Karpas-422 (cell line): Measurements from ENCODE around the gene ZMAT5. TPM values are rescaled to one million over a fixed set of nuclear protein-coding genes. Genes with fewer than 3 reads are reported as not detected.
A peak's percentile ranks its signal among the peaks of the same experiment; 100 is the strongest.

Experiments used
- DNase-seq: peaks from one replicate; pipeline ENCODE4 v3.0.0-alpha.2; 2015
- H2AFZ ChIP-seq: fragments of 200-600 bp; sonication (generic); 2 replicates; pipeline ENCODE4 v1.6.1; 2014; ENCODE audit warnings: antibody characterized with exemption, low read length, mixed read lengths
- H3K27ac ChIP-seq: fragments of 200-600 bp; sonication (generic); 2 replicates; pipeline ENCODE4 v1.5.1; 2014; ENCODE audit warnings: mild to moderate bottlenecking, low read length, moderate library complexity
- H3K27me3 ChIP-seq: fragments of 200-600 bp; sonication (generic); 2 replicates; pipeline ENCODE4 v1.6.1; 2014; ENCODE audit warnings: low read length, mixed read lengths
- H3K36me3 ChIP-seq: fragments of 200-600 bp; sonication (generic); 2 replicates; pipeline ENCODE4 v1.6.1; 2014; ENCODE audit warnings: low read length, mixed read lengths; ENCODE audit not compliant: insufficient read depth
- H3K4me1 ChIP-seq: fragments of 200-600 bp; sonication (generic); 2 replicates; pipeline ENCODE4 v1.6.1; 2014; ENCODE audit warnings: mild to moderate bottlenecking, low read length, mixed read lengths
- H3K4me2 ChIP-seq: fragments of 200-600 bp; sonication (generic); 2 replicates; pipeline ENCODE4 v1.6.1; 2014; ENCODE audit warnings: low read length, low read depth, mild to moderate bottlenecking; ENCODE audit not compliant: poor library complexity, severe bottlenecking
- H3K4me3 ChIP-seq: fragments of 200-600 bp; sonication (generic); 2 replicates; pipeline ENCODE4 v1.5.1; 2014; ENCODE audit warnings: mild to moderate bottlenecking, antibody characterized with exemption, low read length, mixed read lengths
- H3K79me2 ChIP-seq: fragments of 200-600 bp; sonication (generic); 2 replicates; pipeline ENCODE4 v1.6.1; 2014; ENCODE audit warnings: mild to moderate bottlenecking, low read length, mixed read lengths
- H3K9ac ChIP-seq: fragments of 200-600 bp; sonication (generic); 2 replicates; pipeline ENCODE4 v1.6.0; 2014; ENCODE audit warnings: low read length
- H3K9me2 ChIP-seq: fragments of 200-600 bp; sonication (generic), shearing (Covaris generic); replicated peaks from 2 replicates; pipeline ENCODE4 v1.6.0; 2014; ENCODE audit warnings: mild to moderate bottlenecking, low read length, moderate library complexity; ENCODE audit not compliant: insufficient read depth
- H3K9me3 ChIP-seq: fragments of 300-700, 200-600 bp; sonication (generic); 2 replicates; pipeline ENCODE4 v1.6.1; 2014; ENCODE audit warnings: low read length, mixed read lengths
- H4K20me1 ChIP-seq: fragments of 200-600 bp; sonication (generic); 2 replicates; pipeline ENCODE4 v1.6.1; 2014; ENCODE audit warnings: mild to moderate bottlenecking, antibody characterized with exemption, low read length, low read depth; ENCODE audit not compliant: insufficient read depth
- total RNA-seq: library from RNA; depleted of rRNA; stranded (reverse); fragments of >200 nt; shearing (Covaris generic); gene quantifications from 2 replicates; pipeline ENCODE4 v1.2.3, GENCODE V29; 2014; ENCODE audit warnings: low replicate concordance; rRNA removed

Gene ZMAT5, protein sequence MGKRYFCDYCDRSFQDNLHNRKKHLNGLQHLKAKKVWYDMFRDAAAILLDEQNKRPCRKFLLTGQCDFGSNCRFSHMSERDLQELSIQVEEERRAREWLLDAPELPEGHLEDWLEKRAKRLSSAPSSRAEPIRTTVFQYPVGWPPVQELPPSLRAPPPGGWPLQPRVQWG
- 16.1 and 22.4 TPM in 2 replicates for total RNA-seq

- Histone ChIP-seq H4K20me1 (no peaks in the 10 kb centered on the region), H3K9ac (peak within 1 kb of the TSS; percentile 87), H3K4me3 (peak within 1 kb of the TSS; percentile 88), H3K27ac (peak within 1 kb of the TSS; percentile 30; the same call in 1 of the 2 replicates), H3K9me2 (no peaks in the 10 kb centered on the region), H3K36me3 (peaks cover 8% of the 10 kb centered on the region), H3K27me3 (no peaks in the 10 kb centered on the region), H3K4me1 (peaks cover 15% of the 10 kb centered on the region), H2AFZ (peak within 1 kb of the TSS; percentile 92; the same call in 1 of the 2 replicates), H3K9me3 (no peaks in the 10 kb centered on the region), H3K4me2 (peak within 1 kb of the TSS; percentile 85), H3K79me2 (peaks cover 26% of the 10 kb centered on the region)
- peak; percentile 99 for DNase-seq
Measured at GRCh38 chr22:29766632-29767170, at the start of gene ZMAT5. Gene ZMAT5 (minus strand): TSS chr22:29767007. CDS start chr22:29748544, 18,463 bp downstream.

DNA sequence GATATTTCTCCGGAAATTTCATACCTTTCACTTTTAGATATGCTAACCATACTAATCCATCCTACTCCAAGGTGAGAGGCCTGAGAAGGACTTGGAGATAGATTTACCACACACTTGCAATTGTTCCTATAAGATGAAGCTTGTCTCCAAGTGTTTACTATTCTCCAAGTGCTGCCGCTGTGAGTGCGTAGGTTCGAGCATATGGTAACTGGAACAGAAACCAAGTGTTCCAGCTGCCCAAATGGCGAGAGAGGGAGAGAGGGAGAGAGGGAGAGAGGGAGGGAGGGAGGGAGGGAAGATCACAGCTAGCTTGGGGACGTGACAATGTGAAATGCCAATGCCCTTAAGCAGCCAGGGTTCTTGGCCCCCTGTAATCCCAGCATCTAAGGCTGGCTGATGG is 49.7 kb upstream of the ZMAT5 start:
- Histone ChIP-seq H3K4me2 (no peak overlapping the region), H3K9me2 (no peaks in the 10 kb centered on the region)

DNA sequence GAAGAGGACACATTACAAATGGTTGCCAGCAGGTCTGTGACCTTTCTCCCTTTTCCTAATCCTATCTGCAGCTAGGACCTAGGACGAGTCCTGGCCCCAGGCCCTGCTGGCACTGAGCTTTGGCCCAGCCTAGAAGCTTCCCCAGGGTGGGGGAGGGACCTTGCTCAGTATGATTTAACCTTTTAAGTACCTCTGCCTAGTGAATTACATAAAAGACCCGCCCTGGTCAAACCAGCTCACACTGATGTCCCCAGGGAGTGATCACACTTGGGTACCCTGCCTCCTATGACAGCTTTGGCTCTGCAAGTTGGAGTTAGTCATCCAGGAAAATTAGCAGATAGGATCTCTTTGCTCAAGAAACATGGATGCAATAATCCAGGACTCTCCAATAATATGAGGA is 49.3 kb upstream of the ZMAT5 start:
- Histone ChIP-seq H3K27ac (no peak overlapping the region), H4K20me1 (no peaks in the 10 kb centered on the region), H3K27me3 (no peaks in the 10 kb centered on the region), H3K4me3 (no peak overlapping the region), H3K9me2 (no peaks in the 10 kb centered on the region), H3K79me2 (no peaks in the 10 kb centered on the region), H2AFZ (no peak overlapping the region), H3K9me3 (no peaks in the 10 kb centered on the region), H3K9ac (no peak overlapping the region), H3K4me2 (no peak overlapping the region), H3K4me1 (no peaks in the 10 kb centered on the region), H3K36me3 (peaks cover 13% of the 10 kb centered on the region; the same call in 1 of the 2 replicates)
- DNase-seq = no peak

More for the DNA sequence above, 49.7 kb upstream of the ZMAT5 start:
- Histone ChIP-seq H3K27me3 (no peaks in the 10 kb centered on the region), H3K36me3 (peaks cover 16% of the 10 kb centered on the region; the same call in 1 of the 2 replicates), H3K9me3 (no peaks in the 10 kb centered on the region), H3K4me3 (no peak overlapping the region), H3K79me2 (no peaks in the 10 kb centered on the region), H3K9ac (no peak overlapping the region), H2AFZ (no peak overlapping the region), H3K27ac (no peak overlapping the region), H3K4me1 (peaks cover 4% of the 10 kb centered on the region), H4K20me1 (no peaks in the 10 kb centered on the region)
- no peak for DNase-seq

DNA sequence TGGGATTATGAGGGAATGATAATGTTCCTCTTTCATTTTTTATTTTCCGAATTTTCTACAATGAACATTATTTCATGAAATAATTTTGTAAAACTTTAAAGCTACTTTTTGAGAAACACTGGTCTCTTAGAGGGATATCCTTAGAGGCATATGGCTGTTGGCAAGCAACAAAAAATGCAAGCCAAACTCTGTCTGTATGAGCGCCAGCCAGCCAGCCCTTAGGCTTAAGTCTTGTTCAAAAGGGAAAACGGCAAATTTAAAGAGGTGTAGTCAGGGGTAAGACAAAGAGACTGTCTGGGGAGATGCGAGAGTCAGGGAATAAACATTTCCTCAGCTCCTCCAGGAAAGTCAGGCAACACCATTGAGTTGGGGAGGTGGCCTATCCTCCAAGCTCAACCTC is 48.8 kb upstream of the ZMAT5 start:
- no peak overlapping the region for H3K4me3 ChIP-seq
- no peak overlapping the region for H3K4me2 ChIP-seq
- no peaks in the 10 kb centered on the region for H3K27me3 ChIP-seq
- H3K4me1 ChIP-seq = no peaks in the 10 kb centered on the region
- no peaks in the 10 kb centered on the region for H3K9me3 ChIP-seq
- H4K20me1 ChIP-seq = no peaks in the 10 kb centered on the region
- H3K36me3 ChIP-seq = peaks cover 9% of the 10 kb centered on the region; the same call in 1 of the 2 replicates
- no peak overlapping the region for H3K27ac ChIP-seq
- no peak overlapping the region for H2AFZ ChIP-seq
- H3K9me2 ChIP-seq = no peaks in the 10 kb centered on the region
- no peak overlapping the region for H3K9ac ChIP-seq
- H3K79me2 ChIP-seq = no peaks in the 10 kb centered on the region
- DNase-seq = no peak

DNA sequence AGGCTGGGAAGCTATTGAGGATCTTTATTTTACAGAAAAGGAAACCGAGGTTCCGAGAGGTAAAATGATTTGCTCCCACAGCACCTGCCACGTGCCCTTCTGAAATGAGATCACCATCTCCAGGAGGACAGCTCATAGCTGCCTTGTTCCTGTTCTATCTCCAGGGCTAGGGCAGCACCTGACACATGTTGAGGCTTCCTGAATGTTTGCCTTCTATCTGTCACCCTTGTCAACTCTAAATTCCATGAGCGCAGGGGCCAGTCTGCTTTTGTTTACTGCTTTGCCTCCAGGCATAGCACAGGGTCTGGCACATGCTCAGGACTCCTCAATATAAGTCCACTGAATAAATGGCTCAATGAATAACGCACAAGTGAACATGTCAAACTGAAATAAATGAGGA is 47.2 kb upstream of the ZMAT5 start:
- H3K9me3 ChIP-seq = no peaks in the 10 kb centered on the region

DNA sequence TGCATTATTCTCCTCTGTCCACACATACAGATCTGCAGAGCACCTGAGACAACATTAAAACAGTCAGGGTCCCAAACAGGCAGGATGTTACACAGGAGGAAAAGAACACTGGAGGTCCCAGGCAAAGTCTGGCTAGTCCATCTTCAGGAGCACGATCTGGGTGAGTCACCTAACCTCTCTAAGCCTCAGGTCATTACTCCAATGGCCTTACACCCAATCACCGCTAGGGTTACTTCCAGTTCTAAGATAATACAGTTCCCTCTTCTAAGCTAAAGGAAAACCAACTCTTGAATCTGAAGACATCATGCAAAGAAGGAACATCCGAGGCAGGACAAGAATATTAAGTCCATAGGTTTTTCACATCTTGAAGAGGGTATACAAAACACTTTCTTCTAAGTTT is 46.8 kb upstream of the ZMAT5 start:
- no peaks in the 10 kb centered on the region for H3K79me2 ChIP-seq
- H4K20me1 ChIP-seq = no peaks in the 10 kb centered on the region
- H3K36me3 ChIP-seq = peaks cover 9% of the 10 kb centered on the region; the same call in 1 of the 2 replicates
- no peak overlapping the region for H3K4me3 ChIP-seq
- no peaks in the 10 kb centered on the region for H3K9me3 ChIP-seq
- H3K9me2 ChIP-seq = no peaks in the 10 kb centered on the region
- H3K27ac ChIP-seq = no peak overlapping the region
- H2AFZ ChIP-seq = no peak overlapping the region
- H3K27me3 ChIP-seq = no peaks in the 10 kb centered on the region
- no peaks in the 10 kb centered on the region for H3K4me1 ChIP-seq
- H3K9ac ChIP-seq = no peak overlapping the region
- H3K4me2 ChIP-seq = no peak overlapping the region
- no peak for DNase-seq

More for the DNA sequence above, 47.2 kb upstream of the ZMAT5 start:
- H2AFZ ChIP-seq = no peak overlapping the region
- no peak overlapping the region for H3K4me2 ChIP-seq
- no peaks in the 10 kb centered on the region for H3K27me3 ChIP-seq
- peaks cover 9% of the 10 kb centered on the region; the same call in 1 of the 2 replicates for H3K36me3 ChIP-seq
- H3K9me2 ChIP-seq = no peaks in the 10 kb centered on the region
- H3K79me2 ChIP-seq = no peaks in the 10 kb centered on the region
- no peak overlapping the region for H3K4me3 ChIP-seq
- no peak overlapping the region for H3K27ac ChIP-seq
- DNase-seq = no peak
- H4K20me1 ChIP-seq = no peaks in the 10 kb centered on the region
- H3K9ac ChIP-seq = no peak overlapping the region
- no peaks in the 10 kb centered on the region for H3K4me1 ChIP-seq

DNA sequence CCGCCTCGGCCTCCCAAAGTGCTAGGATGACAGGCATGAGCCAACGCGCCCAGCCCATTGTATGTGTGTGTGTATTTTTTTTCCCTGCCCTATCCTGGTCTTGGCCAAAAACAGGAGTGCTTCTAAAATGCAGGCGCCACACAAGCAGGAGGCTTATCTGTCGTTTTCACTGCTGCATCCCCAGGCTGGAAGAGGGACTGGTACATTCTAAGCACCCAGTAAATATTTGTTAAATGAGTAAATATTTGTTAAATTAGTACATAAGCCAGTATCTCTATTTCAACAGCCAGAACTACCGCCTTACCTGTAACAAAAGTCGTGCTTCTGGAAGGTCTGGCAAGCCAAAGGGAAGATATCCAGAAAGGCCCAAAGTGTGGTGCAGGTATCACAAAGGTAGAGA is 46.3 kb upstream of the ZMAT5 start:
- Histone ChIP-seq H3K9ac (no peak overlapping the region), H3K9me2 (no peaks in the 10 kb centered on the region), H3K4me3 (no peak overlapping the region), H3K4me1 (no peaks in the 10 kb centered on the region), H3K9me3 (no peaks in the 10 kb centered on the region), H4K20me1 (no peaks in the 10 kb centered on the region), H3K4me2 (no peak overlapping the region), H3K27me3 (no peaks in the 10 kb centered on the region), H2AFZ (no peak overlapping the region), H3K27ac (no peak overlapping the region), H3K36me3 (peaks cover 9% of the 10 kb centered on the region; the same call in 1 of the 2 replicates), H3K79me2 (no peaks in the 10 kb centered on the region)
- no peak for DNase-seq

GRCh38 chr22:29811377-29811776 is 44.6 kb upstream of the ZMAT5 start:
- H3K9ac ChIP-seq = no peak overlapping the region
- no peak overlapping the region for H2AFZ ChIP-seq
- DNase-seq = no peak
- H4K20me1 ChIP-seq = no peaks in the 10 kb centered on the region
- H3K9me2 ChIP-seq = no peaks in the 10 kb centered on the region
- peaks cover 10% of the 10 kb centered on the region for H3K36me3 ChIP-seq
- H3K4me1 ChIP-seq = no peaks in the 10 kb centered on the region
- H3K27ac ChIP-seq = no peak overlapping the region
- H3K9me3 ChIP-seq = no peaks in the 10 kb centered on the region
- no peaks in the 10 kb centered on the region for H3K79me2 ChIP-seq
- H3K27me3 ChIP-seq = no peaks in the 10 kb centered on the region
- H3K4me2 ChIP-seq = no peak overlapping the region
- no peak overlapping the region for H3K4me3 ChIP-seq
